Osteocyte (in vitro differentiated cells): ENCODE data around the gene SPATC1L. TPM values are rescaled to one million over a fixed set of nuclear protein-coding genes. Genes with fewer than 3 reads are reported as not detected.

Source experiments
- DNase-seq: peaks from one replicate; pipeline ENCODE4 v3.0.0; 2021; ENCODE audit warnings: mixed read lengths; ENCODE audit not compliant: unreplicated experiment; ENCODE audit errors: extremely low spot score
- H3K27ac Mint-ChIP-seq: one replicate; pipeline ENCODE4 v1.8.0; 2021; ENCODE audit warnings: mild to moderate bottlenecking, mixed read lengths; ENCODE audit not compliant: unreplicated experiment
- H3K27me3 Mint-ChIP-seq: one replicate; pipeline ENCODE4 v1.8.0; 2021; ENCODE audit warnings: mixed read lengths; ENCODE audit not compliant: unreplicated experiment
- H3K36me3 Mint-ChIP-seq: one replicate; pipeline ENCODE4 v1.8.0; 2021; ENCODE audit warnings: mixed read lengths; ENCODE audit not compliant: unreplicated experiment
- H3K4me1 Mint-ChIP-seq: one replicate; pipeline ENCODE4 v1.8.0; 2021; ENCODE audit warnings: mixed read lengths; ENCODE audit not compliant: unreplicated experiment
- H3K4me3 Mint-ChIP-seq: one replicate; pipeline ENCODE4 v1.8.0; 2021; ENCODE audit warnings: mild to moderate bottlenecking, moderate library complexity, mixed read lengths; ENCODE audit not compliant: unreplicated experiment
- H3K9me3 Mint-ChIP-seq: one replicate; pipeline ENCODE4 v1.8.0; 2021; ENCODE audit warnings: mixed read lengths; ENCODE audit not compliant: unreplicated experiment
- total RNA-seq: library from RNA; stranded (reverse); gene quantifications from 2 replicates; pipeline ENCODE4 v1.2.1, GENCODE V29; 2021
- TF ChIP-seq, protein P1 (sequence below): fragments of 200-600 bp; sonication (generic); IDR thresholded peaks from 2 replicates; pipeline ENCODE4 v1.5.0; 2021; ENCODE audit warnings: antibody characterized with exemption, mild to moderate bottlenecking, moderate library complexity

The SPATC1L gene
- total RNA-seq, 1 donor from 2014 or later = 18.9 TPM

DNA sequence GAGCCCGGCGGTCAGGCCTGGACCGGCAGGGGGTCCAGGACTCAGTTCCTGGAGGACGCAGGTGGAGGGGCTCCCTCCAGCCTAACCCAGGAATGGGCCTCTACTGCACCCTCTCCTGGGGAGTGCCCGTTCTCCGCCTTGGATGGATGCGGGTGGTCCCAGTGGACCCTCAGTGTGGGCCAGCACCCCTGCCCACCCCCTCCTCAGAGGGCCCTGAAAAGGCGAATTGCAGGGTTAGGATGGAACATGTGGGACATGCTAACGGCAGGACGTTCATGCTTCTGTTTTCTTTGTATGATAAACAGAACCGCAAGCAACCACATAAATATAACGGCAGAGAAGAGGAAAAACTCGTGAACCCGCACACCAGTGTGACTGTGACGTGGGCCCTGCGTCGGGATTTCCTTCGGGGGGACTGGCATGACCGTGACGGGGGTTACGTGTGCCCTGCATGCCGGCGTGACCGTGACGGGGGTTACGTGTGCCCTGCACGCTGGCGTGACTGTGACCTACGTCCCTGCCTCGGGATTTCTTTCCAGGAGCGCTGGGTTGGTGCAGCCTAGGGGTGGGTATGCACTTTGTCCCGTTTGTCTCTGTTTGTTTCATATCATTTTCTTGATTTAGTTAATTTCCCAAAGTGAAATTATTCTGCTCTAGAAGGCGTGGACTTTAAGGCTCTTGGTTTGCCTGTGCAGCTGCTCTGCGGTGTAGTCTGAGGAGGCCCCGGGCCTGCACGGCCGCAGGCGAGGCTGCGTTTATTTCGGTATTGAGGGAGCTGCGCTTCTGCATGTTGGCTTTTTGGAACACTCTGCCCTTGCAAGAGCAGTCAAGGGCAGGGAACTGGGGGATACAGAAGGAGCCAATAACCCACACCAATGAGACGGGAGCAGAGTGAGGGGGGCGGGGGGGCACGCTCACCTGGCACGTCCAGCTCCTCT is 32.0 kb downstream of the SPATC1L start:
- Mint-ChIP-seq H3K36me3 (no peaks in the 10 kb centered on the region), H3K27me3 (no peaks in the 10 kb centered on the region), H3K4me3 (no peak overlapping the region), H3K4me1 (no peaks in the 10 kb centered on the region), H3K27ac (no peak overlapping the region), H3K9me3 (no peaks in the 10 kb centered on the region)
- TF ChIP-seq, protein P1, sequence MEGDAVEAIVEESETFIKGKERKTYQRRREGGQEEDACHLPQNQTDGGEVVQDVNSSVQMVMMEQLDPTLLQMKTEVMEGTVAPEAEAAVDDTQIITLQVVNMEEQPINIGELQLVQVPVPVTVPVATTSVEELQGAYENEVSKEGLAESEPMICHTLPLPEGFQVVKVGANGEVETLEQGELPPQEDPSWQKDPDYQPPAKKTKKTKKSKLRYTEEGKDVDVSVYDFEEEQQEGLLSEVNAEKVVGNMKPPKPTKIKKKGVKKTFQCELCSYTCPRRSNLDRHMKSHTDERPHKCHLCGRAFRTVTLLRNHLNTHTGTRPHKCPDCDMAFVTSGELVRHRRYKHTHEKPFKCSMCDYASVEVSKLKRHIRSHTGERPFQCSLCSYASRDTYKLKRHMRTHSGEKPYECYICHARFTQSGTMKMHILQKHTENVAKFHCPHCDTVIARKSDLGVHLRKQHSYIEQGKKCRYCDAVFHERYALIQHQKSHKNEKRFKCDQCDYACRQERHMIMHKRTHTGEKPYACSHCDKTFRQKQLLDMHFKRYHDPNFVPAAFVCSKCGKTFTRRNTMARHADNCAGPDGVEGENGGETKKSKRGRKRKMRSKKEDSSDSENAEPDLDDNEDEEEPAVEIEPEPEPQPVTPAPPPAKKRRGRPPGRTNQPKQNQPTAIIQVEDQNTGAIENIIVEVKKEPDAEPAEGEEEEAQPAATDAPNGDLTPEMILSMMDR = no peak
- DNase-seq = no peak

DNA sequence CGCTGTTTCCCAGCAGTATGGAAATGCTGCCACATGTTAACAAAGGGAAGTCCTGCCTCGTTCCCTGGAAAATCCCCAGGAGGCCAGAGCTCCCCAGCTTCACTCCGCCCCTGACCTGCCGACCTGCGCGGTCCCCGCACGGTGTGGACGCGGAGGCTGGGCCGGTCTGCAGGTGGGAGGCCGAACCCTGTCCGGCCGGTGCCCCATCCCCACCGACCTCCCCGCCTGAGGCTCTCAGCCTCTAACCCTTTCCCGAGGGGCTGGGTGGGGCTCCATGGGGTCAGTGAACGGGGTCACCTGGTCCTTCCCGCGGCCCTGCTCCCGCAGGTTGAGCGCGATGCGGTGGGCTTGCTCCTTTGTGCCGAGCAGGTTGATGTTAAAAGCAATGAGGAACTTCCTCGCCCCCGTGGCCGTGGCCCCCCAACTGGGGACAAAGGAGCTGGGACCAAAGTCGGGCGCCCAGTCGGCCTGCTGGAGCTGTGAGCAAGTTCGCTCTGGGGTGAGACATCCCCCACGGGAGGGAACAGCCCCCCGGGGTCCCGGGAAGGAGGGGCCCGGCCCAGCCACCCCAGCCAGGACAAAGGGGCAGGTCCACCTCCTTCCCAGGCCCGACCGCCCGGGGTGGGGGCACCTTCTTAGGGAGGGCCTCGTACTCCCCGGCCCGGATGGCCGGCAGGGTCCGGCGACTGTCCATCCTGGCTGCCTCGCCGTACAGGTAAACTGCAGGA is 32.8 kb downstream of the SPATC1L start:
- Mint-ChIP-seq H3K27ac (no peak overlapping the region), H3K9me3 (no peaks in the 10 kb centered on the region), H3K4me3 (no peak overlapping the region), H3K36me3 (no peaks in the 10 kb centered on the region), H3K4me1 (no peaks in the 10 kb centered on the region), H3K27me3 (no peaks in the 10 kb centered on the region)
- TF ChIP-seq, protein P1 = no peak
- peak; percentile 84 for DNase-seq

DNA sequence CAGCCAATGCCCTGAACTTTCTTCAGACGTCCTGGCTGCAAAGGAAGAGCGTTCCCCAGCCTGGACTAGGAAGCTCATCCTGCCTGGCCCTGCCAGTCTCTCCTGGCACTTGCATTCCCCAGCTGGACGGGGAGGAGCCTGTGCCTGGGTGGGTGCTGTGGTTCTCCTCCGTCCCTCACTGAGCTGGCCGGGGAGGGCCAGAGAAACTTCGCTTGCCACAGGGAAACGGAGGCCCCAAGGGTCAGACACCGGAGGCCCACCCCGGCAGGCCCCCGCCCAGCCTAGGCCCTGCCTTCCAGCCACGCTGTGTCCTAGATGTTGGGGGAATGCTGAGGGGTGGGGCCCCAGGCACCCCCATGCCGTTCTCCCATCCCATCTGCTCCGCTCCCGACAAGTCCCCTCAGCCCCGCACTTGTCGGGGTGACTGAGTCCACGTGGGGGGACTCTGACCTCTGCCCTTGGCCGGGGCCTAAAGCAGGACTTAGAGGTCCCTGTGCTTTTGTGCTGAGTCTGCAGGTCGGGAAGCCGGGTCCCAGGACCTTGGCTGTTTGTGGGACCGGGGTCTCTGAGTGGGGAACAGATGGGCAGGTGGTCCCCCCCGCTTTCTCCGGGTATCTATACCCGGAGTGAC is 33.7 kb downstream of the SPATC1L start:
- no peaks in the 10 kb centered on the region for H3K4me1 Mint-ChIP-seq
- no peak for DNase-seq
- H3K9me3 Mint-ChIP-seq = no peaks in the 10 kb centered on the region

DNA sequence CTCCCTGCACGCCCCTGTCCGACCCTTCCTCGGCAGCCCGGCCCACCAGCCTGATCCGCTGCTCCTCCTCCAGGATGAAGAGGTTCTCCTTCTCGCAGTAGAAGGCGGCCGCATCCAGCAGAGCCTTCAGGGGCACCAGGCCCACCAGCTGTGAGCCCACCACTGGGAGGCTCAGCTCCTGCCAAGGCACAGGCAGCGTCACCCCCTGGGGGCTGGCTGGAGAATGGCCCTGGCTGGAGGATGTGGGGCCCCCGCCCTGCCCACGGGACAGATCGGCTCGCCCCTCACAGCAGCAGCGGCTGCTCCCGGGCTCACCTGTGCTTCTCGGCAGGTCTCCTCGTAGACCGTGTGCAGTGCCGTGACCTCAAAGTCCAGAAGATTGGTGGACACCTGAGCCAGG is 34.2 kb downstream of the SPATC1L start:
- TF ChIP-seq, protein P1 = no peak
- no peaks in the 10 kb centered on the region for H3K36me3 Mint-ChIP-seq
- H3K4me3 Mint-ChIP-seq = no peak overlapping the region
- no peaks in the 10 kb centered on the region for H3K9me3 Mint-ChIP-seq
- no peaks in the 10 kb centered on the region for H3K27me3 Mint-ChIP-seq
- no peaks in the 10 kb centered on the region for H3K4me1 Mint-ChIP-seq
- H3K27ac Mint-ChIP-seq = no peak overlapping the region
- DNase-seq = no peak

More for the DNA sequence above, 33.7 kb downstream of the SPATC1L start:
- H3K4me3 Mint-ChIP-seq = no peak overlapping the region
- no peak overlapping the region for H3K27ac Mint-ChIP-seq
- TF ChIP-seq, protein P1 = no peak
- no peaks in the 10 kb centered on the region for H3K36me3 Mint-ChIP-seq
- H3K27me3 Mint-ChIP-seq = no peaks in the 10 kb centered on the region
